HG03175 (cell line): ENCODE results near the gene CHKA.

ENCODE experiments used
- ATAC-seq: cut with Tn5 transposase; IDR thresholded peaks from one replicate; pipeline ENCODE4 v1.9.1; 2021; ENCODE audit warnings: mild to moderate bottlenecking, moderate library complexity; ENCODE audit not compliant: unreplicated experiment

The CHKA gene

GRCh38 chr11:68004551-68005335, 116.4 kb downstream of the CHKA start:
- ATAC-seq: no peak

- peak; percentile 55 for ATAC-seq
Observed at GRCh38 chr11:68003846-68004550, 117.2 kb downstream of the CHKA start, which contains the start of gene UNC93B1. Gene UNC93B1 (minus strand): TSS chr11:68004097. CDS start chr11:68004043, 54 bp downstream.

DNA sequence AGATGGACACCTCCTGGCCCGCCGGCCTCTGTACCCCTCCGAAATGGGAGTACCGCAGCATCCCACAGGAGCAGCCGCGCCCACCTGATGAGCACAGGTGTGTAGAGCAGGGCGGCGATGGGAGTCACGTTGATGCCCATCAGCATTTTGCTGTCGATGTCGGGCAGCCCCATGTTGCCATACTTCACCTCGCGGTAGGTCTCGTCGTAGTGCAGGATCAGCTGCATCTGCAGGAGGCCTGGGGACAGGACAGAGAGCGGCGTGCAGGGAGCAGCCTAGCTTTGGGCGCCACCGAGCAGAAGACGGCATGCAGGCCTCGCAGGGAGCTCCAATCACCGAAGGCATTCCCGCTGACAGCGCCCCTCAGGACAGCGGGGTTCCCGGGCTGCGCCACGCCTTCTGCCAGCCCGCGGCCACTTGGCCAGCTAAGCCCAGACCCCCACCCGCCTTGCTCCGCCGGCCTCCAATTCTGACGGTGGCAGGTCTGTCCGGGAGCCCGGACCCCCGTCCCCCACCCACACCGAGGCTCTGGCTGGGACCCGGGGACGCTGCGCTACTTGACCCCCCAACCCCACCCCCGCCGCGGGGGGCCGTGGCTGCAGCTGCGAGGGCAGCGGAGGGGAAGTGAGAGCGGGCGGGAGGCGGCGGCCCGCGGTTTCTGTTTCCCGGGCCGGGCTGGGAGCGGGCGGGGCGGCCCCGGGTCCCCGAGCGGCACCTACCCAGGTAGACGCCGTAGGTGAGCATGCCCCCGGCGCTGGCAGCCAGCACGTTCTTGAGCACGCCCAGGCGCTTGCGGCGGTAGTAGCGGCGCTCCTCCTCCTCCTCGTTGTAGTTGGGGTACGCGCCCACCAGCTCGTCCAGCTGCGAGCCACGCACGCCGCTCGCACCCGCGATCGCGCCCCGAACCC, 118.0 kb downstream of the CHKA start:
- peak; percentile 51 for ATAC-seq
